Fibroblast of lung (primary cell): Measurements from ENCODE around the gene PLOD2.

Source experiments
- EZH2 ChIP-seq: IDR thresholded peaks from 2 replicates; pipeline ENCODE4 v1.5.1; 2012; ENCODE audit warnings: low read length, control low read depth, mild to moderate bottlenecking; ENCODE audit errors: missing control alignments
- TF ChIP-seq, protein P1 (sequence below), 2 donors: IDR thresholded peaks in 1 of 2; conservative IDR thresholded peaks in 1 of 2; 1 replicate in 1 of 2; 2 replicates in 1 of 2; pipeline ENCODE4 v1.5.1; 2011 to 2012; ENCODE audit warnings: low read length in 2 of 2, control low read depth in 1 of 2, inconsistent platforms in 1 of 2, low read depth in 1 of 2, mild to moderate bottlenecking in 1 of 2

DNA sequence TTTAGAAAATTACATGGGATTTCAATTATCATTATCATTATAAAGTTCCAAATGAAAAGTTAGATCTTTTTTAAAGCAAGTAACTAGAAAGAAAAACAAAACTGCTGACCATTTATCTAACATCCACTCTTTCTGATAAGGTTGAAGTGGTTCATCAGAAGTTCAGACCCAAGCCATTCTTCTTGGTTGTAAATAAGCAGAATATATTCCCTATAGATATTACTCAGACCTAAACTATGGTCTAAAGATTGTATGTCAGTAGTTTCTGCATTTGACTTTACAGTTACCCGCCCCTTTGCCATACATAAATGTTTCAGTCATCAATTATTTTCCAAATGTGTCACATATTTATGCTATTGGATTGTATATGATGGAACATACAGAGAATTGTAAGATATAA lies 136.7 kb downstream of the PLOD2 start:
- TF ChIP-seq, protein P1, sequence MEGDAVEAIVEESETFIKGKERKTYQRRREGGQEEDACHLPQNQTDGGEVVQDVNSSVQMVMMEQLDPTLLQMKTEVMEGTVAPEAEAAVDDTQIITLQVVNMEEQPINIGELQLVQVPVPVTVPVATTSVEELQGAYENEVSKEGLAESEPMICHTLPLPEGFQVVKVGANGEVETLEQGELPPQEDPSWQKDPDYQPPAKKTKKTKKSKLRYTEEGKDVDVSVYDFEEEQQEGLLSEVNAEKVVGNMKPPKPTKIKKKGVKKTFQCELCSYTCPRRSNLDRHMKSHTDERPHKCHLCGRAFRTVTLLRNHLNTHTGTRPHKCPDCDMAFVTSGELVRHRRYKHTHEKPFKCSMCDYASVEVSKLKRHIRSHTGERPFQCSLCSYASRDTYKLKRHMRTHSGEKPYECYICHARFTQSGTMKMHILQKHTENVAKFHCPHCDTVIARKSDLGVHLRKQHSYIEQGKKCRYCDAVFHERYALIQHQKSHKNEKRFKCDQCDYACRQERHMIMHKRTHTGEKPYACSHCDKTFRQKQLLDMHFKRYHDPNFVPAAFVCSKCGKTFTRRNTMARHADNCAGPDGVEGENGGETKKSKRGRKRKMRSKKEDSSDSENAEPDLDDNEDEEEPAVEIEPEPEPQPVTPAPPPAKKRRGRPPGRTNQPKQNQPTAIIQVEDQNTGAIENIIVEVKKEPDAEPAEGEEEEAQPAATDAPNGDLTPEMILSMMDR (conservative IDR thresholded peaks at IDR 0.05 in 1 of 2, IDR thresholded peaks at IDR 0.05 in 1 of 2; ENCODE audit: low read depth in 1 of 2, low read length in 2 of 2), result no peak
- no peak for TF ChIP-seq EZH2
